Measurements from ENCODE around the gene PWP1. TPM values are rescaled to one million over a fixed set of nuclear protein-coding genes. Genes with fewer than 3 reads are reported as not detected.

Gene PWP1
- total and polyA plus RNA-seq, 9 of the 15 experiments (the other 6 are each of a cell fraction or from before 2014, with no cell fraction given) = 61.6 to 401 (median 111) TPM

DNA sequence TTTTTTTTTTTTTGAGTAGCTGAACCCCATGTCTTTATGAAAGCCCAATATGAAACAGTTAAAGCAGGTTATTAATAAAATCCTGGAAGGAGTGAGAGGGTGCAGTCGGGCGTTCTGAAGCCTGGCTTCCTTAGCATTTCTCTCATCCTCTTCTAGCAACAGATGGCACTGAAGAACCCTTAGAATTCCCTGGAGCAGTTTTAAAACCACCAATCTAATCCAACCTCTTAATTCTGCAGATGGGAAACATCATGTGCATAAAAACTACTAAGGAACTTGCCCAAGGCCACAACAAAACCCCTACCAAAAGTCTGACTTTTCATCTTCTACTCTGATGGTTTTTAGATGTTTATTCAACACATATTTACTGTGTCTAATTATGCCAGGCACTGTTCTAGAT is 50.2 kb downstream of the PWP1 start:
- DNase-seq (ENCODE audit: extremely low read depth in 1 of 4, low spot score in 3 of 4) = no peak
- Histone ChIP-seq H3K9ac (ENCODE audit: insufficient read depth in 1 of 2, low read depth in 2 of 2, low read length in 2 of 2) (no peak overlapping the region), H3K4me2 (ENCODE audit: insufficient read depth, low read length) (no peak overlapping the region), H3K9me1 (ENCODE audit: control insufficient read depth, insufficient read depth, low read length) (peaks cover 3% of the 10 kb centered on the region), H3K27me3 (ENCODE audit: control insufficient read depth in 2 of 2, insufficient read depth in 2 of 2, low read length in 2 of 2) (no peaks in the 10 kb centered on the region), H3K36me3 (ENCODE audit: control insufficient read depth, insufficient read depth, low read length) (peaks cover 76% of the 10 kb centered on the region), H4K20me1 (replicated peaks; ENCODE audit: control insufficient read depth, insufficient read depth, low read length) (no peaks in the 10 kb centered on the region; the same call in 1 of the 2 replicates), H3K27ac (ENCODE audit: extremely low read depth, low read depth, low read length) (no peak overlapping the region), H3K9me3 (replicated peaks; ENCODE audit: control insufficient read depth, insufficient read depth, low read depth, low read length) (no peaks in the 10 kb centered on the region), H2AFZ (ENCODE audit: low read depth, low read length) (no peak overlapping the region), H3K79me2 (ENCODE audit: control insufficient read depth, insufficient read depth, low read length) (no peaks in the 10 kb centered on the region), H3K4me3 (no peak overlapping the region), H3K4me1 (replicated peaks in 1 of 2; ENCODE audit: control insufficient read depth in 2 of 2, insufficient read depth in 2 of 2, low read length in 2 of 2) (no peaks in the 10 kb centered on the region)
- intact Hi-C loops (cut with micrococcal nuclease) = no loop called here
- CTCF ChIA-PET (ENCODE audit: low intra/inter-chr PET ratio) = no interaction called here
- POLR2A ChIA-PET = no interaction called here
- ATAC-seq = no peak
- 91% methylated on average over 2 of the region's 2 CpGs for WGBS (ENCODE audit: insufficient coverage, low coverage, missing lambda C conversion rate)
- no TSS peak for BruUV-seq (replicated peaks)
- FAIRE-seq = no peak
- in situ Hi-C loops (cut with MboI) = no loop called here
- TF ChIP-seq MXI1 (IDR thresholded peaks at IDR 0.05; ENCODE audit: low read depth, low read length) = no peak
- TF ChIP-seq SRSF1 (IDR thresholded peaks at IDR 0.05; ENCODE audit: low read depth, low read length) = no peak
- no peak for TF ChIP-seq HEY1 (CRISPR knock-in tag; IDR thresholded peaks at IDR 0.05; ENCODE audit: borderline replicate concordance)
- TF ChIP-seq SUPT5H (IDR thresholded peaks at IDR 0.05) = no peak
- no peak for TF ChIP-seq CREBBP (IDR thresholded peaks at IDR 0.05; ENCODE audit: low read depth, low read length)
- TF ChIP-seq, protein P1, sequence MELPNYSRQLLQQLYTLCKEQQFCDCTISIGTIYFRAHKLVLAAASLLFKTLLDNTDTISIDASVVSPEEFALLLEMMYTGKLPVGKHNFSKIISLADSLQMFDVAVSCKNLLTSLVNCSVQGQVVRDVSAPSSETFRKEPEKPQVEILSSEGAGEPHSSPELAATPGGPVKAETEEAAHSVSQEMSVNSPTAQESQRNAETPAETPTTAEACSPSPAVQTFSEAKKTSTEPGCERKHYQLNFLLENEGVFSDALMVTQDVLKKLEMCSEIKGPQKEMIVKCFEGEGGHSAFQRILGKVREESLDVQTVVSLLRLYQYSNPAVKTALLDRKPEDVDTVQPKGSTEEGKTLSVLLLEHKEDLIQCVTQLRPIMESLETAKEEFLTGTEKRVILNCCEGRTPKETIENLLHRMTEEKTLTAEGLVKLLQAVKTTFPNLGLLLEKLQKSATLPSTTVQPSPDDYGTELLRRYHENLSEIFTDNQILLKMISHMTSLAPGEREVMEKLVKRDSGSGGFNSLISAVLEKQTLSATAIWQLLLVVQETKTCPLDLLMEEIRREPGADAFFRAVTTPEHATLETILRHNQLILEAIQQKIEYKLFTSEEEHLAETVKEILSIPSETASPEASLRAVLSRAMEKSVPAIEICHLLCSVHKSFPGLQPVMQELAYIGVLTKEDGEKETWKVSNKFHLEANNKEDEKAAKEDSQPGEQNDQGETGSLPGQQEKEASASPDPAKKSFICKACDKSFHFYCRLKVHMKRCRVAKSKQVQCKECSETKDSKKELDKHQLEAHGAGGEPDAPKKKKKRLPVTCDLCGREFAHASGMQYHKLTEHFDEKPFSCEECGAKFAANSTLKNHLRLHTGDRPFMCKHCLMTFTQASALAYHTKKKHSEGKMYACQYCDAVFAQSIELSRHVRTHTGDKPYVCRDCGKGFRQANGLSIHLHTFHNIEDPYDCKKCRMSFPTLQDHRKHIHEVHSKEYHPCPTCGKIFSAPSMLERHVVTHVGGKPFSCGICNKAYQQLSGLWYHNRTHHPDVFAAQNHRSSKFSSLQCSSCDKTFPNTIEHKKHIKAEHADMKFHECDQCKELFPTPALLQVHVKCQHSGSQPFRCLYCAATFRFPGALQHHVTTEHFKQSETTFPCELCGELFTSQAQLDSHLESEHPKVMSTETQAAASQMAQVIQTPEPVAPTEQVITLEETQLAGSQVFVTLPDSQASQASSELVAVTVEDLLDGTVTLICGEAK (IDR thresholded peaks at IDR 0.05) = no peak
- TF ChIP-seq, protein P1 (CRISPR knock-in tag; IDR thresholded peaks at IDR 0.05) = no peak
- no peak for TF ChIP-seq ZNF121 (CRISPR knock-in tag; conservative IDR thresholded peaks at IDR 0.05)
- TF ChIP-seq, protein P2, sequence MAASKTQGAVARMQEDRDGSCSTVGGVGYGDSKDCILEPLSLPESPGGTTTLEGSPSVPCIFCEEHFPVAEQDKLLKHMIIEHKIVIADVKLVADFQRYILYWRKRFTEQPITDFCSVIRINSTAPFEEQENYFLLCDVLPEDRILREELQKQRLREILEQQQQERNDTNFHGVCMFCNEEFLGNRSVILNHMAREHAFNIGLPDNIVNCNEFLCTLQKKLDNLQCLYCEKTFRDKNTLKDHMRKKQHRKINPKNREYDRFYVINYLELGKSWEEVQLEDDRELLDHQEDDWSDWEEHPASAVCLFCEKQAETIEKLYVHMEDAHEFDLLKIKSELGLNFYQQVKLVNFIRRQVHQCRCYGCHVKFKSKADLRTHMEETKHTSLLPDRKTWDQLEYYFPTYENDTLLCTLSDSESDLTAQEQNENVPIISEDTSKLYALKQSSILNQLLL (CRISPR knock-in tag; IDR thresholded peaks at IDR 0.05; ENCODE audit: borderline replicate concordance) = no peak
- no peak for TF ChIP-seq RFX5 (IDR thresholded peaks at IDR 0.05; ENCODE audit: low read depth, low read length)
- TF ChIP-seq, protein P3, sequence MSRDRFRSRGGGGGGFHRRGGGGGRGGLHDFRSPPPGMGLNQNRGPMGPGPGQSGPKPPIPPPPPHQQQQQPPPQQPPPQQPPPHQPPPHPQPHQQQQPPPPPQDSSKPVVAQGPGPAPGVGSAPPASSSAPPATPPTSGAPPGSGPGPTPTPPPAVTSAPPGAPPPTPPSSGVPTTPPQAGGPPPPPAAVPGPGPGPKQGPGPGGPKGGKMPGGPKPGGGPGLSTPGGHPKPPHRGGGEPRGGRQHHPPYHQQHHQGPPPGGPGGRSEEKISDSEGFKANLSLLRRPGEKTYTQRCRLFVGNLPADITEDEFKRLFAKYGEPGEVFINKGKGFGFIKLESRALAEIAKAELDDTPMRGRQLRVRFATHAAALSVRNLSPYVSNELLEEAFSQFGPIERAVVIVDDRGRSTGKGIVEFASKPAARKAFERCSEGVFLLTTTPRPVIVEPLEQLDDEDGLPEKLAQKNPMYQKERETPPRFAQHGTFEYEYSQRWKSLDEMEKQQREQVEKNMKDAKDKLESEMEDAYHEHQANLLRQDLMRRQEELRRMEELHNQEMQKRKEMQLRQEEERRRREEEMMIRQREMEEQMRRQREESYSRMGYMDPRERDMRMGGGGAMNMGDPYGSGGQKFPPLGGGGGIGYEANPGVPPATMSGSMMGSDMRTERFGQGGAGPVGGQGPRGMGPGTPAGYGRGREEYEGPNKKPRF (IDR thresholded peaks at IDR 0.05; ENCODE audit: low read depth, low read length) = no peak
- TF ChIP-seq ZBTB8A (IDR thresholded peaks at IDR 0.05; ENCODE audit: partially characterized antibody) = no peak
